ENCODE data around the gene MZB1.

MZB1 gene

GRCh38 chr5:139396691-139397090 lies 7.0 kb upstream of the MZB1 start:
- no peak overlapping the region for H3K4me3 ChIP-seq (replicated peaks in 1 of 2; ENCODE audit: low read depth in 2 of 2, low read length in 2 of 2)
- TF ChIP-seq CTCF (IDR thresholded peaks at IDR 0.05; ENCODE audit: low read depth, low read length) = no peak
- DNase-seq (ENCODE audit: low read depth in 2 of 2) = no peak

GRCh38 chr5:139395844-139396640 lies 6.3 kb upstream of the MZB1 start:
- no peak overlapping the region for H3K4me3 ChIP-seq (replicated peaks in 1 of 2; ENCODE audit: low read depth in 2 of 2, low read length in 2 of 2)
- TF ChIP-seq CTCF (IDR thresholded peaks at IDR 0.05; ENCODE audit: low read depth, low read length) = no peak
- DNase-seq (ENCODE audit: low read depth in 2 of 2) = peak in 1 of 2 donors; percentile 36

- DNase-seq (ENCODE audit: low read depth in 2 of 2) = no peak
- peak within 1 kb of the TSS; percentile 29 to 41 for H3K4me3 ChIP-seq (replicated peaks in 1 of 2; ENCODE audit: low read depth in 2 of 2, low read length in 2 of 2)
- TF ChIP-seq CTCF (IDR thresholded peaks at IDR 0.05; ENCODE audit: low read depth, low read length) = no peak
Observed at GRCh38 chr5:139394654-139395566, 5.2 kb upstream of the MZB1 start, which contains the start of gene PROB1. Gene PROB1, minus strand, starts transcription at chr5:139395104. Its CDS starts 23 bp downstream, at chr5:139395081.

GRCh38 chr5:139394123-139394653 lies 4.5 kb upstream of the MZB1 start:
- H3K4me3 ChIP-seq (replicated peaks in 1 of 2; ENCODE audit: low read depth in 2 of 2, low read length in 2 of 2) = peak overlapping the region; percentile 29 to 41
- peak; percentile 29 for TF ChIP-seq CTCF (IDR thresholded peaks at IDR 0.05; ENCODE audit: low read depth, low read length)
- DNase-seq (ENCODE audit: low read depth in 2 of 2) = peak; percentile 25 to 35

- H3K4me3 ChIP-seq (replicated peaks in 1 of 2; ENCODE audit: low read depth in 2 of 2, low read length in 2 of 2) = peak overlapping the region; percentile 18 to 28
Observed at GRCh38 chr5:139393497-139394122, 3.9 kb upstream of the MZB1 start.

More at GRCh38 chr5:139393497-139394122, 3.9 kb upstream of the MZB1 start:
- no peak for DNase-seq (ENCODE audit: low read depth in 2 of 2)
- no peak for TF ChIP-seq CTCF (IDR thresholded peaks at IDR 0.05; ENCODE audit: low read depth, low read length)

Measured in cardiac fibroblast (primary cell).